ENCODE results near the gene LPAR5.

Gene LPAR5

GRCh38 chr12:6638305-6638704 lies 2.5 kb upstream of the LPAR5 start:
- DNase-seq (ENCODE audit: low spot score) = no peak

GRCh38 chr12:6635375-6635855 lies 344 bp downstream of the LPAR5 start:
- no peak for DNase-seq (ENCODE audit: low spot score)

GRCh38 chr12:6632026-6632983 lies 3.5 kb downstream of the LPAR5 start:
- peak; percentile 43 for DNase-seq (ENCODE audit: low spot score)

- DNase-seq (ENCODE audit: low spot score) = no peak
These were observed 4.2 kb downstream of the LPAR5 start for GRCh38 chr12:6631549-6631961.

DNA sequence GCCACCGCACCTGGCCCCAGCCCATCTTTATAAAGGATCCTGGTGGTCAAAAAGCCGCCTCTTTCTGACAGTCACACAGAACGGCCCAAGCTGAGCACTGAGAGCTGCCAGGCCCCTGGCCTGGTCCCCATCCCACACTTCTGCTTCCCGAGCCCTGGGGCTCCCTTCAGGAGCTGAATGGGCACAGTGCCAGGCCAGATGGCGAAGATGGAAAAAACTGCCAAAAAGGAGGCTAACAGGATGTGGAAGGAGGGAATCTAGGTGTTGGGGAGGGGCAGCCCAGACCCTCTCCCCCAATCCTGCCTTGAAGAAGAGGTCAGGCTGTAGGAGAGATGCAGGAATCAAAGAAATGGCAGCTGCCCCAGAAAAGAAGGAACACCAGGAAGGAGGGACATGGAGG lies 5.0 kb downstream of the LPAR5 start:
- DNase-seq (ENCODE audit: low spot score) = peak; percentile 50

DNA sequence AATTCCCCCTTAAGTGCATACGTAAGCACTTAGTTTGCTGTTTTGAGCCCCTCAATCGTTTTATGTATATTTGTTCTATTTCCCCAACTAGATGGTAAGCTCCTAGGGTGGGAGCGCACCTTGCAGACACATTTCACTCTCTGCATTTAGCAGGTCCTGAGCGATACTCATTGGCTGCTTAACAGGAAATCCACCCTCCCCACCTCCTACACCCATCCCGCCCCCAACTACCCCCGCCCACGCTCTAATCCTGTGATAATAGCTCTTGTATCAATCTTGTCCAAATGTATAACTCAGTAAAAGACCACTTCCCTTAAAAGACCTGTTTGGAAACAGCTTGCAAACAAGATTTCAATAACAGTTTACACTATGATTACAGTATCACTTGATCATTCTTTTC lies 8.1 kb downstream of the LPAR5 start:
- peak; percentile 81 for DNase-seq (ENCODE audit: low spot score)

- DNase-seq (ENCODE audit: low spot score) = no peak
These were observed 9.0 kb downstream of the LPAR5 start for GRCh38 chr12:6626654-6627283.

DNA sequence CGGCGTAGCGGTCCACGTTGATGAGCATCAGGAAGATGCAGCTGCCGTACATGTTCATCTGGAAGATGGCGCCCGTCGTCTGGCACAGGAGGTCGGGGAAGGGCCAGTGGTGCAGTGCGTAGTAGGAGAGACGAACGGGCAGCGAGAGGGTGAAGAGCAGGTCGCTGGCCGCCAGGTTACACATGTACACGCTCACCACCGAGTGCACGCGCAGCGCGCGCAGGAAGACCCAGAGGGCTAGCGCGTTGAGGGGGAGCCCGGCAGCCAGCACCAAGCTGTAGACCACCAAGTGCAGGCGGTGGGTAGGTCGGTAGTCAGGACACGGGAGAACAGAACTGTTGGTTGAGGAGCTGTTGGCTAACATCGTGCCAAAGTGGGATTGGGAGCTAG lies 14.9 kb downstream of the LPAR5 start:
- DNase-seq (ENCODE audit: low spot score) = no peak

GRCh38 chr12:6620137-6620884 lies 15.4 kb downstream of the LPAR5 start:
- no peak for DNase-seq (ENCODE audit: low spot score)

DNA sequence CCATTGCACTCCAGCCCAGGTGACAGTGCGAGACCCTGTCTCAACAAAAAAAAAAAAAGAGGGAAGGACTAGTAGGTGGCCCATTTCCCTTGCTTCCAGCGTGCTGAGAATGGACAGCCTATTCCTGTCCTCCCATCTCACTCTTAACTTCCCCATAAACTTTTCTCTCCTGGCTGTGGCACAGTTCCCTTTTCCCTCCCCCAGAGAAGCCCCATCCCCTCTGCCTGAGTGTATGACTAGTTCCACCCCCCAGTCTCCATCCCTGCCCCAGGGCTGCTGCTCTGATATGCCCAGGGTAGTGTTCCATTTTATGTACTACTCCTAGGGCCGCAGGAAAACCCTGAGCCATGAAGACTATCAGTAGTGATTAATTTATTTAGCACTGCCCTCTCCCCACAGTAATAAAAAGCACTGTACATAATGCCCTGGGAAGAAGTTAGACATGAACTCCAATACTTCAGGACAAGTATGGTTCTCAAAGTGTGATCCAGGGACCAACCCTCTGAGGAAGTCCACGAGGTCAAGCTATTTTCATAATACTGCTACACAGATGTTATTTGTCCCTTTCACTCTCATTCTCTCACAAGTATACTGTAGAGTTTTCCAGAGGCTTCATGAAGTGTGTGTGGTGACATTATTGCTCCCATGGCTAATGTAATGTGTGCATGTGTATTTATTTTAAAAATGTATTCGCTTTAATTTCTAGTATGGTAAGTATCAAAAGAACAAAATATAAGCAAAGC lies 17.1 kb downstream of the LPAR5 start:
- no peak for DNase-seq (ENCODE audit: low spot score)

DNA sequence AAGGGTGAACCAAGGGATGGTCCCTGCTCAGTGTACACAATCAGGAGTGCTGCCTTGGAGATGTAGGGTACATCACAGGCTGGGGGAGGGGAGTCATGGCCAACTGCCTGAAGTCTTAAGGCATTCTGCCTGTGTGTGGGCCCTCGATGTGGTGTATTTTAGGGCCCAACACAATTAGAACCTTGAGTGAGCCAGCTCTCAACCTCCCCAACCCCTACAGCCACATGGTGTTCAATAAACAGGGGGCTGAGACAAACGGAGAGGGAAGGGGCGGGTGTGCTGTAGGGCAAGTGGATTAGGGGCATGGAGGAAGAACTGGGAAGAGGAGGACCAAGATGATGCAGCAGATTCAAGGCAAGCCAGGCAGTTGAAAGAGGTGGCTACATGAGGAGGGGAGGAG lies 20.0 kb downstream of the LPAR5 start:
- no peak for DNase-seq (ENCODE audit: low spot score)

- no peak for DNase-seq (ENCODE audit: low spot score)
These were observed 21.1 kb downstream of the LPAR5 start for GRCh38 chr12:6614513-6615172.

DNA sequence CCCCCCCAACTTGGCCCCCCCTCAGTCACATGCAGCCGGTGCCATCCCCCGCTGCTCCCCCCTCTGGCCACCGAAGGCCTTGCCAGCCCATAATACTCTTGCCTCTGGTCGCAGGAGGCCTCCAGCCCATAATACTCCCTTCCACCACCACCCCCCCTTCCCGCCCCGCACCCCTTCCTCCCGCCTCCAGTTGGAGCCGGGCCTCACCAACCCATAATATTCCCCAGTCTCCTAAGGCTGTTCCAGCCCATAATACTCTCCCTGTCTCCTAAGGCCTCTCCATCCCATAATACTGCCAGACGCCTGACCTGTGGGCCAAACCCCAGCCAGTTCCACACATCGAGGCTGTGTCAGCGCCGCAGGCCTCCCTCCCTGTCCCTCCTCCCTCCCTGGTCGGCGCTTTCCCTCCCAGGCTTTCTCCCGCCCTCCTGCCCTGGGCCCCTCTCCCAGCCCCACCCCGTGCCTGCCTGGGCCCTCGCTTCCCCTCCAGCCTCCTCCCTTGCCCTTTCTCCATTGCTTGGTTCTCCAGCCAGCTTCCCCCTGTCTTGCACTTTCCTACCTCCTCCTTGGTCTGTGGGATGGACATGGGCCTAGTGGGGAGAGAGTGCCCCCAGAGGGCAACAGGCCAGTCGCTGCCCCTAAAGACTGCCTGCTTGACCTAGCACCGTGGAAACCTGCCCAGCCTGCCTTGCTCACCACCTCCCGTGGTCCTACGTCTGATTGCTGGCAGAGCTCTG lies 21.8 kb downstream of the LPAR5 start:
- peak; percentile 89 for DNase-seq (ENCODE audit: low spot score)

DNA sequence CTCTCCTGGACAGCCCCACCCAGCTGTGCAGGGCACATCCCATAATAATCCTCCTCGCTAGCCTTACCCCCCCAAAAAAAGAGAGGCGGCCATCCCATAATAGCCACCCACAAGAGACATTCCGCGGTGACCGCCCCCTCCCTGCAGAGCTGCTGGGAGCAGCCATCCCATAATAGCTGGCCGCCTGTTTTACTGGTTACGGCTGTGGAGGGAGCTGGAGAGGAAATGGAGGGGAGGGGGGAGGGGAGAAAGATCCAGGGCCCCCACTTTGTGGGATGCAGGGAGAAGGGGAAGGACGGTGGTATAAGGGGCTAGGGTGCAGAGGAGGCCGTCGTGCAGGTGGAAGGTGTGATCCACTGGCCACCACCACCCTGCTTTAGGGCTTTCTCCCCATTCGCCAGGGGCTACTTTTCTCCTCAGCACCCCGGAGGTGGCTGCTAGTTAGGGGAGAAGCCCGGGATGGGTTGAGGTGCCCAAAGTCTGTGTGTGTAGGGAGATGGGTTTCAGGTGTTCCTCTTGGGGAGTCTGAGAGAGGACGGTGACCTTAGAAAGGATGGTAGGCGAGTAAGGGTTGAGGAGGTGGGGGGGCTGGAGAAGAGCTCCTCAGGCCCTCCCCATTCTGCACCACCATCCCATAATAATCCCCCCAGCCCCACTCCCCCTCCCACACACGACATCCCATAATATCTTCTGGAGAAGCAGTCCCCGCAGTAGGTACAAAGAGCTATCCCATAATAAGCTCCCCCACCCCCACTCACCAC lies 22.6 kb downstream of the LPAR5 start:
- DNase-seq (ENCODE audit: low spot score) = peak; percentile 69

DNA sequence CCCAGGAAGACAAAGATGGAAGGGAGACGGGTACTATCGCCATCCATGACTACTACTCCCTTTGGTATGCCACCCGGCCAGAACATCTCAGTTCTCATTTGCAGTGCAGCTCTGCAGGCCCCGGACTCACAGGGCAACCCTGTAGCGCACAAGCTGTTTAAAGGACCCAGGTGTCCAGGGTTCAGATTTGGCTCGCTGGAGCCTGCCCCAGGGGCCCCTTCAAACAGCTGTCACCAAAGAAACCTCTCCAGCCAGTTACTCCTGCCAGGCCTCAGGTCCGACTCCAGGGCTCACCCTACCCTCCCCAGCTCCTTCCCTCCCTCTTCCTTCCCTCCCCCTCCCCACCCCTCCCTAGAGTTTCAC lies 23.1 kb downstream of the LPAR5 start:
- no peak for DNase-seq (ENCODE audit: low spot score)

- no peak for DNase-seq (ENCODE audit: low spot score)
These were observed 23.5 kb downstream of the LPAR5 start for GRCh38 chr12:6612247-6612646.

GRCh38 chr12:6608592-6609281 lies 27.0 kb downstream of the LPAR5 start:
- DNase-seq (ENCODE audit: low spot score) = no peak

DNA sequence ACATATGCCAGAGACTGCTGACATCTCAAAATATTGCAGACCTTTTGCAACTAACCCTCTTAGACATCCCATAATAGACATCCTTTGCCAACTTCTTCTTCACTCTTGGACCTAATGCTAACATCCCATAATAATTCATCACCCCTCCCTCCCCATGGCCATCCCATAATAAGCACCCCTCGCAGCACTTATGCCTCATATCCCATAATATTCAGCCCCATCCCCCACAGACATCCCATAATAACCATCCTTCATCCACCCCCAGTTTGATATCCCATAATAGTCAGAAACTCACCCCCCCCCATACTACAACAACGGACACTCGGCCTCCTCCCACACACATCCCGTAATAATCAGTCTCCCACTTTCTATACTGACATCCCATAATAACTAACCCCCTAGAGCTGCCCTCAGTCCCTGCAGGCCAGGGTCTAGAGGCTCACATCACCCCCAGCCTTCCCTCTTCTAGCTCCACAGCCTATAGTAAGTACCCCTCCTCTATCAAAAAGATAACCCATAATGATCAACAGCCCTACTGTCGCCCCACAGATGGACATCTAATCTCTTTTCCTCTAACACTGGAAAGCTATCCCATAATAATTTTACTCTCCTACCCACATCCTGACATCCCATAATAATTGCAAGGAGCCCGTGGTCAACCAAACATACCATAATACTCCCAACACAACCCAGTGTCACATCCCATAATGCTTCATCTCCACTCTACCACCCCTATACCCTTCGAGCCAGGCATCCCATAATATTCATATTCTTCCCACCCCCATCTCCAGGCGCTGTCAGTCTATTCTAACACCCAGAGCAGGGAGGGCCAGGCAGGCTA lies 27.8 kb downstream of the LPAR5 start:
- DNase-seq (ENCODE audit: low spot score) = peak; percentile 57
